Endometrial microvascular endothelial cells (primary cell): ENCODE measurements around the gene CA7. TPM values are rescaled to one million over a fixed set of nuclear protein-coding genes. Genes with fewer than 3 reads are reported as not detected.

Source experiments
- in situ Hi-C: cut with HindIII; loops from 2 replicates; pipeline ENCODE4 v1.10.0; 2017; ENCODE audit warnings: low sequenced_read_pairs, low pct_unique_long_range_greater_than_20kb; ENCODE audit errors: inconsistent ontology term
- total RNA-seq: library from RNA; depleted of rRNA; stranded (reverse); fragments of >200 nt; gene quantifications from one replicate; pipeline ENCODE4 v1.2.3, GENCODE V29; 2015; ENCODE audit errors: inconsistent ontology term

The CA7 gene
- not detected for total RNA-seq

DNA sequence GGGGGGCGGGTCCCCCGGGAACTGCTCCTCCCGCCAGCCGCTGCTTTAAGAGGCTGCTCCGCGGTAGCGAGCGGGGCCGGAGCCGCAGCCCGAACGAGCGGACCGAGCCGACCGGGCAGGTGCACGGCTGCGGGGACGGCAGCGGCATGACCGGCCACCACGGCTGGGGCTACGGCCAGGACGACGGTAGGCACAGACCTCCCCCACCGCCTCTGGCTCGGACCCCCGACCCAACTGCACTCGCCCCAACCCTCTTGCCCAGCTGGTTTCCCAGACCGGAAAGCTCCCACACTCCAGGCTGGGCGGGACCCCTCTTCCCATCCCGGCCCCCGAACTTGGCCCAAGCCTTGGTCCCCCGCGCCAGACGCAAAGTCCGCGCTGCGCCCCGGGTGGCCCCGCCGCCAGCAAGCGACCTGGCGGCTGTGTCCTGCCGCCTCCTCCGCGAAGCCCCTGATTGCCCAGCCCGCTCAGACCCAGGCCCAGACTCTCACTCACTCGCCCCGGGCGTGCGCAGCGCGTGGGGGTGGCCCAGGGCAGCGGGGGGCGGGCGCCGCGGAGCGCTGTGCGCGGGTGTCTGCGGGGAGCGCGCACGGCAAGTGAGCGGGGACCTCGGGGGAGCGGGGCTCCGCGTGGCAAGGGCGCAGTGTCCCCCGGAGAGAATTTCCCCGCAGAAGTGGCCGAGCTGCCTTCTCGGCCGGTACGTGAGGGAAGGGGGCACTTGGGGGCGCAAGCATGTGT lies at the start of gene CA7:
Gene CA7 (plus strand): TSS at position 73 of the 738 bp plus-strand sequence. CDS start 74 bp downstream, at position 147.
- in situ Hi-C loops = no loop called here

DNA sequence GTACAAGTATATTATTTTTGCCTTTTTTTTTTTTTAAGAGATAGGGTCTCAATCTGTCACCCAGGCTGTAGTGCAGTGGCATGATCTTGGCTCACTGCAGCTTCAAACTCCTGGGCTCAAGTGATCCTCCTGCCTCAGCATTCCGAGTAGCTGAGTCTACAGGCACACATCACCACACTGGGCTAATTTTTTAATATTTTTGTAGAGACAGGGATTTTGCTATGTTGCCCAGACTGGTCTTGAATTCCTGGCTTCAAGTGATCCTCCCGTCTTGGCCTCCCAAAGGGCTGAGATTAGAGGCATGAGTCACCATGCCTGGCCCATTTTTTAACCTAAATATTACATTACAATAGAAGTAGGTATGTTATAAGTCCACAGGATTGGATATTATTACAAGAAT lies 46.1 kb upstream of the CA7 start:
- in situ Hi-C loops = no loop called here

DNA sequence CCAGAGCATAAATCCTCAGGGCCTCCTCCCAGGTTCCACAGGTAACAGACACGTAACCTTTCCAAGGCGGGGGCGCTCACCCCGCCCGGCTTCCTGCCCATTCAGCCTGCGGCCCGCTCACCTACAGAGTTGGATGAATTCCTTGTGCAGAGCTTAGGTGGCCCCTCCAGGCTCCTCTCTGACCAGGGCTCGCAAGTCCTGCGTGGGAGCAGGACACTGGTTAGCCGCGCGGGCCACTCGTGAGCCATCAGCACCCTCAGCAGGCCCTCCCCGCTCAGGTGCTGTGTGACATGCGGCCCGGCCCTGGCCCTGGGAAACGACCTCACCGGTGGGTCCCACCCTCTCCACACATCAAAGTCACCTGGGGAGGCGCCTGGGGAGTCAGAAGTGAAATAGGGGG lies 43.4 kb upstream of the CA7 start:
- in situ Hi-C loops = no loop called here

DNA sequence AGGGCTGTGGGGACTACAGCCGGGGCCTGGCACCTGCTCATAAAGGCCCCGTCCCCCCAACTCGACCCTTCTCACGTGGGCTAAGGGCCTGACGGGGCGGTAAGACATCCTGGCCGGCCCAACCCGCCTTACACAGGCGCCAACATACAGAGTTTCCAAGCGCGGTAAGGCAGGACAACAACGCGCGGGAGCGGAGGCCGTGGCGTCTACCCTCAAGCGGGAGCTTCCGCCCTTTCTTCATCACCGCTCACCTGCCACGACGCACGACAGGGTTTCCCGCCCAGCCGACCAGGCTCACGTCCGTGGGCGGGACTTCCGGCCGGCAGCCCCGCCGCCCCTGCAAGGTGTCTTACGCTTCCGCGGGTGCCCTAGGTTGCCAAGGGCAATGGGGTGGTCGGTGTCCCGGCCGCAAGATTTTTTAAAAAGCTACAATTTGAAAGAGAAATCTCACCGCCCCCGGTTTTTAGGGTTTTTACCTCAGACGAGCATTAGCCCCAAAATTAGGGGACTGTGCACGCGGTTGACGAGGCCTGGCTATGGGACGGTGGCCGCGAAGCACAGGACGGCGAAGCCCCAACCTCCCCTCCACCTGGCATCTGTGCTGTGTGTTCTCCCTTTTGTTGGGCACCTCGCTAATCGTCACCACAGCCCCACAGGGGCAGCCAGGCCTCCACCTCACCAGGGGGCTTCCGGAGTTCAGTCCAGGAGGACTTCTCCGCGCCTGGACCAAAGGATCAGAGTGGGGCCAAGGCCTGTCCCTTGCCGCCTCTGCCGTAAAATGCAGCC lies 42.7 kb upstream of the CA7 start, which contains the start of gene TERB1:
Gene TERB1 (minus strand): TSS at position 265 of the 786 bp plus-strand sequence. CDS start 4,786 bp downstream, outside the sequence.
- in situ Hi-C loops = no loop called here

DNA sequence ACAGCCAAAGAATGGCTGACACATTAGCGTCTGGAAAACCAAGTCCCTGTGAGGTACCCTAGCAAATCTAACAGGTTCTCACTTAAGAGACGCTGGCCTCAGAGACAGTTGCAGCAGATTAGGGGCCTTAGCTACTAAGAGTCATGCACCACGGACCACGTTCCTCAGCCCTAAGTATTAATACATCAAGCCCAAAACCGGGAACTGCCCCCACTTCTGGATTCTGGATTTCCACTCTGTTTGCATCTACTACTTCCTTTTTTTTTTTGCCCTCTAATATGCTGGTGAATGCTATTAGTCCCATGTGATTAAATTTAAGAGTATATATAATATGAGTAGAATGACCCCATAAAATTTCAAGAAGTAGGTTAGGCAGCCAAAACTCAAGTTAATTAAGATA lies 42.1 kb upstream of the CA7 start:
- in situ Hi-C loops = no loop called here

DNA sequence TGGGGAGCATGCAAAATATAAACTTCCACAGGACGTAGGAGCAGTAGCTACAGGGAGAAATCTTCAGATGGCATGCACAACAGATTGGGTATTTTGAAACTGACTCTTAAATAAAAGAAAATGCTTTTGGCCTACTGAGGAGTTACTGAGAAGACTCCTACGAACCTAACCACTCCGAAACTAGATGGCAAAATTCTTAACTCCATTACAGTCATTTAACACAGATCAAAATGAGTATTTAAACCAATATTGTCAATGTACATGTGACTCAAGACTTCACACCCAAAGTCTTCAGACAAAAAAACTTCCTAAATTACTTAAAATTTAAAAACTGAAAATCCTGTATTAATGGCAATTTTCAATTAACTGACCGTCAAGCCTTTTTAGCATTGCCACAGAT lies 34.4 kb upstream of the CA7 start:
- in situ Hi-C loops = no loop called here

DNA sequence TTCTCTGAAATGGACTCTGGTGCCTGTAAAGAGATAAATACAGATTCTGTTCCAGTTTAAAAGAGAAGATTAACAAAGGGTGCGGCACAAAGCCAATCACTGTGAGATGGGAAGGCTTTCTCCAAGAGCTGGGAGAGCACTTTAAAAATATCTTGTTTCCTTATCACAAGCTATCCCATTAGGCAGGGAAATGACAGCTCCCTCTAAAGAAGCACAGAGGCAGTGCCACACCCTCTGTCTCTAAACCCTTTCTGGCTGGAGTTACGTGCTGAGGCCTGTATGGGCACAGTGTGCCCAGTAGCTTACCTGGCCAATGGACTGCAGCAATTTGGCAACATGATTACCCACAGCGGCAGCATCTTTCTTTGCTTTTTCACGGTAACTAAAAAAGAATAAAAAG lies 33.8 kb upstream of the CA7 start:
- in situ Hi-C loops = no loop called here

DNA sequence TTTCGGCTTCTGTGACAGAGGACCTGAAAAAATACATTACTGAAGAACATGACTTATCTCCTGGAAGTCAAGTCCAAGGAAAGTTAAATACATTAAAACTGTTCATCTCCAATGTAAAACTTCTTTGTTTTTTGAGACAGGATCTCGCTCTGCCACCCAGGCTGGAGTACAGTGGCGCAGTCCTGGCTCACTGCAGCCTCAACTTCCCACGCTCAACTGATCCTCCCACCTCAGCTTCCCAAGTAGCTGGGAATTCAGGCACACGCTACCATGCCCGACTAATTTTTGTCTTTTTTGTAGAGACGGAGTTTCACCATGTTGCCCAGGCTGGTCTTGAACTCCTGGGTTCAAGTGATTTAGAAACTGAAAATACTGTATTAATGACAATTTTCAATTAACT lies 33.2 kb upstream of the CA7 start:
- in situ Hi-C loops = no loop called here

DNA sequence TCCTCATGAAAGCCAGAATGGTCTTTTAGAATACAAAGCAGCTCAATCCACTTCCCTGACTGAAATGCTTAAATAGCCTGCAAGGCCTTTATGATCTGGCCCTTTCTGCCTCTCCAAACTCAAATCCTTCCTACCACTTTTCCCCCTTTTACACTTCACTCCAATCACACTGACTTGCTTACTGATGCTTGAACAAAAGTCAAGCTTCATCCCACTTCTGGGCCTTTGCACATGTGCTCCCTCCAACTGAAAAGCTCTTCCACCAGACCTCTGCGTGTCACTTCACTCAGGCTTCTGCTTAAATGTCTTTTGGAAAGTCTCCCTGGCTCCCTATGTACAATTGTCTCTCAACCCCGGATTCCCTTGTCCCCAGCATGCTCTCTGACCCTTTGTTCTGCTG lies 29.5 kb upstream of the CA7 start:
- in situ Hi-C loops = no loop called here

DNA sequence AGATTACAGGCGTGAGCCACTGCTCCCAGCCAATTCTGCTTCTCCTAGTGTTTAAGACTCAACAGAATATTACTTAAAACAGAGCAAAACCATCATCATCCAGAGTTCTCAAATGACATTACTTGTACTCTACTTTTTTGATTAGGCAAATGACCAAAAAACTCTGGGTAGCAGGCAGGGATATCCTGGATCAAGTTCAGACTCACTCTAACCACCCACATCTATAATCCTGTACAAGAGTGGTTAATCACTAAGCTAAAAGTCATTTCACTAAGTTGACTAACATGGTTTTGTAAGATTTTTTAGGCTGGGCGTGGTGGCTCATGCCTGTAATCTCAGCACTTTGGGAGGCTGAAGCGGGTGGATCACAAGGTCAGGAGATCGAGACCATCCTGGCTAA lies 20.2 kb upstream of the CA7 start:
- in situ Hi-C loops = no loop called here

DNA sequence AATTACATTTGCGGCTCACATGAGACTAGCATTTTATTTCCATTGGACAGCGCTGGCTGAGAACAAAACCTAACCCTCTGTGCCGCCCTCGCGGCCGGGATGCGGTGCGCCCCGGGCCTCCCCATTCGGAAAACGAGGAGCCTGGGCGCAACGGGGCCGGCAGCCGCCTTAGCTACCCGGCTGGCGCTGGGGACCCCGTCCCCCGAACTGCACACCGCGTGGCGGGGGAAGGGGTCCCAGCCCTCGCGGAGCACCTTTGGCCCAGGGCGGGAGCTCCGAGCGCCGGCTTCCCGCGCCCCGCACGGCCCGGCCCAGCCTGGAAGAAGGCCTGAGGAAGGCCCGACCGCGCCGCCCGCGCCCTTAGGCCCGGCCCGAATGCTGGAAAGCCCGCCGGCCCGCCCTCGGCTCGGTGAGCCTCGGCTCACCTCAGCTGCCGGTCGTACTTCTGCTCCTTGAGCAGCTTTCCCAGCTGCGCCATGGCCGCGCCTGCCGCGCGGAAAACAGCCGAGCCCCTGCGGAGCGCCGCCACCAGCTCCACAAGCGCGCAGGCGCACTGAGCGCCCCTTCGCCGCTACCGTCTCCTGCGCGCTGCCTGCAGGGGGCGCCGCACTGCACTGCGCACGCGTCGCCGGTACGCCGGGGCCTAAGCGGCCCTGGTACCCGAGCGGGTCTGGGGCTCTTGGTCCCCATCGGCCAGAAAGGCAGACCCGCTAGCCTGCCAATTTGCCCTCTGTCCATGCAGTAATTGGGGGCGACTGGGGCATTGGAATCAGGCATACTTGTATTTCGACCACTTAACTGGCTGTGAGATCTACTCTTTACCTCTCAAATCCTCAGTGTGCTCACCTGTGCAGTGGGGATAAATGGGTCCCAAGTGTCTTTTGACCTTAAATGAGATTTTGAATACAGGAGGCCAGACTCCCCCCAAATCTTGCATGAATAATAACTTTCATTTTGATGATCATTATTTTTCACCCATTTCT lies 13.5 kb upstream of the CA7 start, which contains the start of gene NAE1:
Gene NAE1 (minus strand): TSS at position 555 of the 983 bp plus-strand sequence. CDS start 77 bp downstream, at position 478.
- in situ Hi-C loops = no loop called here

DNA sequence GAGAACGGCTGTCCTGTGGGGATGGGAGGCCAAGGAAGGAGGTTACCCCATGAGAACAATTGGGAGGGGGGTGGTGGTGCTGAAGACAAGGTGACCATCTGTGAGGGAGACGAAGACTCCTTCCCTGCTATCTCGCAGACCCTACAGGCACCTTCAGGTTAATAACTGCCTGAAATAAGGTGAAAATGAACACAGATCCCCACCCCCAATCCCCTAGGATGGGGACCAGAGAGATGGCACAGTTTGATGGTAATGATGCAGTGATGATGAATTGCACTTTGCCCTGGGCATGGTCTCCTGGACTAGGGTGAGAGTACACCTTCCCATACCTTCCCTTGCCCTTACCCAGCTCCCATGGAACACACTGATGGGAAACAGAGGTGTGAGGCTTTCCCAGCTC lies 12.0 kb upstream of the CA7 start:
- in situ Hi-C loops = no loop called here

DNA sequence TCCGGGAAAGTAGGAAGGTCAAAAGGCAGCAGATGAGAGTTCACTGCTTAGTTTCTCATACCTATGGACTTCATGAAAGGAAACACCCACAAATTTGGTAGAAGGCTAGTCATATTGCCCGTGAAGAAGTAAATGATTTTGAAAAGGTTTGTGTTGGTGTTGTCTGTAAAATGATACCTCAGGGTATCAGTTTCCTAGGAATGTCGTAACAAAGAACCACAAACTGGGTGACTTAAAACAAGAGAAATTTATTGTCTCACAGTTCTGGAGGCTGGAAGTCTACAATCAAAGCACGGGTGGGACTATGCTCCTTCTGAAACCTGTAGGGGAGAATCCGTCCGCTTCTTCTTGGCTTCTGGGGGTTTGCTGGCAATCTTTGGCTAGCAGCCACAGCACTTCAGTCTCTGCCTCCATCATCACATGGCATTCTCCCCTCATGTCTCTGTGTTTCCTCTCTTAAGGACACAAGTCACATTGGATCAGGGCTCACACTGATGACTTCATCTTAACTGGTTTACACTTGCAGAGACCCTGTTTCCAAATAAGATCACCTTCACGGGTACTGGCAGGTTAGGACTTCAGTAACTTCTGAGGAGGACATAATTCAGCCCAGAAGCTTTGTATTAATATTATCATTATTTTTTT lies 11.4 kb upstream of the CA7 start:
- in situ Hi-C loops = no loop called here

DNA sequence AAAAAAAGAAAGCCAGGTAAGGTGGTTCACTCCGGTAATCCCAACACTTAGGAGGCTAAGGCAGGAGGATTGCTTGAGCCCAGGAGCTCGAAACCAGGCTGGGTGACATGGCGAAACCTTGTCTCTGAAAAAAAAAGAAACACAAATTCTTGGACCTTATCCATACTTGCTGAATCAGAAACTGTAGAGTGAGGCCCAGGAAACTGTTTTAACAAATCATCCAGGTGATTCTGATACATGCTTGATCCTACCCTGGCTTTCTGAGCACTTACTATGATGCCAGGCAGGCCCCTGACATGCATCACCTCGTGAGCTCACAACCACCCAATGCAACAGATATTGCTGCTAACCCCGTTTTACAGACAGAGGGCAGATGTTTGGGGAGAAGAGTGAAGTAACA lies 9.5 kb upstream of the CA7 start:
- in situ Hi-C loops = no loop called here

DNA sequence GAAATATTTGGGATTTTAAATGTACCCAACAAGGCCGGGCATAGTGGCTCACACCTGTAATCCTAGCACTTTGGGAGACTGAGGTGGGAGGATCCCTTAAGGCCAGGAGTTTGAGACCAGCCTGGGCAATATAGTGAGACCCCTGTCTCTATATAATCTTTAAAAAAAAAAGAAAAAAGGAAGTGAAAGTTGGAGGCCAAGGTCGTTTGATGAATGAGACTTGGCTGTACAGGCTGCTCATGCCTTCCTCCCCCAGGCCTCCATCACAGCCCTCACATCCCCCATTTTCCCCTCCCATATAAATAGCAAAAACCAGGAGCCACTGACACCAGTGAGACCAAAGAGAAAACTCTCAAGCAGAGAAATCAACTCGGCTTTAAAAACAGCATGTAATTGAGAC lies 3.3 kb upstream of the CA7 start:
- in situ Hi-C loops = no loop called here

DNA sequence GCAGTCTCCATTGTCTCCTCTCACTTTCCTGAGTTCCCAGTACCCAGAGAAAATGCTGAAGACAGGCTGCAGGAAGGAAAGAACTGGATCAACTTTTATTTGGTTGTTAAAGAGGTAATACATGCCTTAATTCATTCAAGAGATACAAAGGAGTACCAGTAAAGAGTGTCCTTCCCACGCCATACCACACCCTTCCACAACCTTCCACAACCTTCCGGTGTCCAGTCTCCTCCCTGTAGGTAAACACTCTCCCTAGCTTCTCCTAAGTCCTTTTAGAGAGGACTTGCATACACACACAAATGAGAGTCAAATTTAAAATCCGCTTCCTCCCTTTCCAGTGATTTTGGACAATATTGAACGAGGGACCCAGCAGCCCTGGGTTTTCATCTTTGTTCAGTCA lies 2.8 kb upstream of the CA7 start:
- in situ Hi-C loops = no loop called here

DNA sequence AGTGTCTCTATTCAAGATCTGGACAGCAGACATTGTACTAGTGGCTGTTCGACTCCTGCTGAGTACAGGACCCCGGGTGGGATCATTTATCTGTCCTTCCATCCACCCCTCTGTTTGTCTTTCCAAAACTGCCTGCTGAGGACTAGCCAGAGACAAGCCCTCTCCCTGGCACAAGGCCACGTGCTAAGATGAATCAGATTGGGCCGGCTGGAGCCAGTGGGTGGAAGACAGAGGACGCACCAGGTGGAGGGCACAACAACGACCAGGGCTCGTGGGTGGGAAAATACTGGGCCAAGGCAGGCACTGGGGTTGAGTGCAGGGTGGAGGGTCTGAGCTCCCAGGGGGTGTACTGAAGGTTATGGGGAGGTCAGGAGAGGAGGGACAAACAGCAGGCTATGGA lies 1.4 kb upstream of the CA7 start:
- in situ Hi-C loops = no loop called here

DNA sequence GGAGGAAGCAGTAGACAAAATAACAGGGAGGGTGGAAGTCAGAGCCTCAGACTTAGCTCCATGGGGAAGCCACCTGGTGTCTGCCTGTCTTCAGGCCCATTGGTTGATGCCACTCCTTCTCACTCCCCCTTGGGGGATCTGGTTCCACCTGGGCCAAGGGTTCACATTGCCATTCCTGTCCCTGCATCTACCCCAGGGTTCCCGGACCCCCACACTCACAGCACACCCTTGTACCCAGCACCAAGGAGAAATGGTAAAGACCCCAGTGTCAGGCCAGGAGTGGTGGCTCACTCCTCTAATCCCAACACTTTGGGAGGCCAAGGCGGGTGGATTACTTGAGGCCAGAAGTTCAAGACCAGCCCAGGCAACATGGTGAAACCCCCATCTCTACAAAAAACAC lies 1.0 kb upstream of the CA7 start:
- in situ Hi-C loops = no loop called here

DNA sequence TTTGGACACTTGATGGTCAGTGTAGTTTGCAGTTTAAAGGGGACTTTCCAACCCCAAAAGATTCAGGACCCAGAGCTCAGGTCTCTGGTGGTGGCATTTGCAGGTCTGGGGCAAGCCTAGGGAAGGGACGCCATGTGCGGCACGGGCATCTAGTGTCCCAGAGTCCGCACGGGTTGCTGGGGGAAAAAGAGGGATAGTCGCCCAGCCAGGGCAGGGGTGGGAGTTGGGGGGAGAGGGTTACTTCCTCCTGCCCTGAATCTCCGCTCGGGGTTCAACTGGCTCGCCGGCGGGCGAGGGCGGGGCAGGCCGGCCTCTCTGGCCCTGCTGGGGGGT lies 239 bp upstream of the CA7 start:
- in situ Hi-C loops = no loop called here
